Bronchial epithelial cell (primary cell): ENCODE data around the gene IRS2. TPM values are rescaled to one million over a fixed set of nuclear protein-coding genes. Genes with fewer than 3 reads are reported as not detected.

Source experiments
- DNase-seq: peaks from one replicate; pipeline ENCODE4 v3.0.0-alpha.2; 2010; ENCODE audit warnings: low read depth
- FAIRE-seq: peaks from 2 replicates; lab custom pipeline; 2011; peaks lifted over from hg19 to GRCh38; lab: Jason Lieb, UNC
- H3K27me3 ChIP-seq: 2 replicates; pipeline ENCODE4 v1.5.1; 2011; ENCODE audit warnings: low read length; ENCODE audit not compliant: control insufficient read depth, insufficient read depth
- H3K36me3 ChIP-seq: 2 replicates; pipeline ENCODE4 v1.5.1; 2011; ENCODE audit warnings: low read length; ENCODE audit not compliant: control insufficient read depth, insufficient read depth
- H3K4me3 ChIP-seq: 2 replicates; pipeline ENCODE4 v1.5.1; 2011; ENCODE audit warnings: mild to moderate bottlenecking, low read depth, low read length, control low read depth
- total RNA-seq: library from RNA; depleted of rRNA; stranded (reverse); fragments of >200 nt; gene quantifications from 2 replicates; pipeline ENCODE4 v1.2.1, GENCODE V29; 2014
- TF ChIP-seq, protein P1 (sequence below): IDR thresholded peaks from 2 replicates; pipeline ENCODE4 v1.5.1; 2011; ENCODE audit warnings: mild to moderate bottlenecking, moderate library complexity, low read length, control low read depth, inconsistent platforms; ENCODE audit not compliant: insufficient read depth, severe bottlenecking

IRS2 gene
- total RNA-seq, 1 donor from 2014 or later: 6.8 TPM

DNA sequence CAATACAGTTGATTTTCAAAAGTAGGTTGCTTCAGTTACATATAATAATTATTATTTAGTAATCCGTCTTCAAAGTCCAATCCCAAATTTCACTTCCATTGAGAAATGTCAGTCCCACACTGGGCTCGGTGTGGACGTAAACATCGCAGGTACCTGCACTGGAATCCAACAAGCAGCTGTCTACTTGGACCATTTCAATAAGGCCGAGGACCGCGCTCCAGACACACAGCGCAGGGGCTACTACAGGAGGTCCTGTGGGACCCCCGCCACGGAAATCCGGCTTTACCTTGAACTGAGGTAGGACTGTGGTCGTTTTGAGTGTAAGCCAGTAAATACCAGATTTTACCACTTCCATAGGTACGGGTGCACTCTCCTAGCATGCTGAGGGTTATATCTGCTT, 30.8 kb downstream of the IRS2 start:
- DNase-seq (no peak), FAIRE-seq (no peak)
- TF ChIP-seq, protein P1, sequence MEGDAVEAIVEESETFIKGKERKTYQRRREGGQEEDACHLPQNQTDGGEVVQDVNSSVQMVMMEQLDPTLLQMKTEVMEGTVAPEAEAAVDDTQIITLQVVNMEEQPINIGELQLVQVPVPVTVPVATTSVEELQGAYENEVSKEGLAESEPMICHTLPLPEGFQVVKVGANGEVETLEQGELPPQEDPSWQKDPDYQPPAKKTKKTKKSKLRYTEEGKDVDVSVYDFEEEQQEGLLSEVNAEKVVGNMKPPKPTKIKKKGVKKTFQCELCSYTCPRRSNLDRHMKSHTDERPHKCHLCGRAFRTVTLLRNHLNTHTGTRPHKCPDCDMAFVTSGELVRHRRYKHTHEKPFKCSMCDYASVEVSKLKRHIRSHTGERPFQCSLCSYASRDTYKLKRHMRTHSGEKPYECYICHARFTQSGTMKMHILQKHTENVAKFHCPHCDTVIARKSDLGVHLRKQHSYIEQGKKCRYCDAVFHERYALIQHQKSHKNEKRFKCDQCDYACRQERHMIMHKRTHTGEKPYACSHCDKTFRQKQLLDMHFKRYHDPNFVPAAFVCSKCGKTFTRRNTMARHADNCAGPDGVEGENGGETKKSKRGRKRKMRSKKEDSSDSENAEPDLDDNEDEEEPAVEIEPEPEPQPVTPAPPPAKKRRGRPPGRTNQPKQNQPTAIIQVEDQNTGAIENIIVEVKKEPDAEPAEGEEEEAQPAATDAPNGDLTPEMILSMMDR: no peak
- Histone ChIP-seq H3K4me3 (no peak overlapping the region), H3K36me3 (peaks cover 7% of the 10 kb centered on the region), H3K27me3 (no peaks in the 10 kb centered on the region)

DNA sequence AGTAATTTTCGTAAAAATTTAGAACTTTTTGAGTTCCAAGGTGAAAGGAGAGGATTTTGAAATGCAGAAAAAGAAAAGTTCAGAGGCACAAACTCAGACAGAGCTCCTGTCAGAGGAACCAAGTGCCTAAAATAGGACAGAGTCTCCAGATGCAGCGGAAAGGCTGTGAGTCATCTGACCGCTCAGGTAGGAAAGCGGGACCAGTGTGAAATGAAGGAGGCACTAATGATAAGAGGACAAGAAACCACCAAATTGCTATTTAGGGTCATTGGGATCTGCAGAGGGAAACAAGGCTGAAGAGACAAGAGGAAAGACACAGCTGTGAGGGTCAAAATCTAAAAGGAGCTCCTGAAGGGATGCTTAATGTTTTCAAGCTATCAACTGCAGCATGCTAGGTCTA, 34.9 kb downstream of the IRS2 start:
- H3K4me3 ChIP-seq: no peak overlapping the region
- H3K27me3 ChIP-seq: no peaks in the 10 kb centered on the region
- FAIRE-seq (no peak), DNase-seq (no peak)
- TF ChIP-seq, protein P1: no peak
- peaks cover 4% of the 10 kb centered on the region for H3K36me3 ChIP-seq

DNA sequence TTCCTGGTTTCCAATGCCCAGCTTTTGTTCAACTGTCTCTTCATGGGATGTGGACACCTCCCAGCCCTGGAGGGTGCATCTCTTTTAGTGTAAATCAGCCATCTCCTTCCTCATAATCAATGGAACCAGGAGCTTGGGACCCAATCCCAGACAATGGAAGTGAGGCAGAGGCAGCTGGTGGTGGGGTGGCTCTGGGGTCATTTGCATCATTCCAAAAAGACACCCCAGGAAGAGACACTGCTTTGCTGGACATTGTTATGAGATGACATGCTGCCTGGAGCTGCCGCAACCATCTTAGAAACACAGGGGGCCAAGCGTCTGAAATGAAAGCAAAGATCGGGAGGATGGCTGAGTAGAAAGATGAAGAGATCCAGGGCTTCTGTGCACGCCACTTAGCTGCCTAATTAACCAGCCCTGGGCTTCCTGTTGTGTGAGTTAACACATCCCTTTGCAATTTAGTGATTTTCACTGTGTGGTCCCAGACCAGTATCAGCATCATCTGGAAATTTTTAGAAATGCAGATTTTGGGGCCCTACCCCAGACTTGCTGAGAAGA, 36.1 kb downstream of the IRS2 start:
- FAIRE-seq: no peak
- H3K4me3 ChIP-seq: no peak overlapping the region

DNA sequence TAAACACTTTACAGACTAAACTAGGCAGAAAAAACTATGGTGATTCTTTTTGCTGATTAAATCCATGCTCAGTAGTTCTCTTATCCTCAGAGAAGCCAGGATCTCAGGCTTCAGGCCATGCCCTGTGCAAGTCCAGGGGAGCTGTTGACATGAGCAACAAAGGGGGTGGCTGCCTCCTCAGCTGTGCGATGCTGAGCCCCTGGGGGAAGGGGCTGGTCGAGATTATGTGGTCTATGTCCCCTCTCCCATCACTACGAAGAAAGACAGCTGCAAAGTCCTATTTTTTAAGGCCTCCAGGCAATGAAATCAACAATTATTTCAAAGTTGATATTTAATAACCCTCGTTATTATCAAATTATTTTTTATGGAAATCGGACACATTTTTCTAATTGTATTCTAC, 37.0 kb downstream of the IRS2 start:
- Histone ChIP-seq H3K36me3 (no peaks in the 10 kb centered on the region), H3K4me3 (no peak overlapping the region), H3K27me3 (no peaks in the 10 kb centered on the region)
- TF ChIP-seq, protein P1: no peak
- FAIRE-seq (no peak), DNase-seq (no peak)

More for the DNA sequence above, 36.1 kb downstream of the IRS2 start:
- DNase-seq: no peak
- H3K27me3 ChIP-seq: no peaks in the 10 kb centered on the region
- peaks cover 1% of the 10 kb centered on the region for H3K36me3 ChIP-seq
- TF ChIP-seq, protein P1: no peak

DNA sequence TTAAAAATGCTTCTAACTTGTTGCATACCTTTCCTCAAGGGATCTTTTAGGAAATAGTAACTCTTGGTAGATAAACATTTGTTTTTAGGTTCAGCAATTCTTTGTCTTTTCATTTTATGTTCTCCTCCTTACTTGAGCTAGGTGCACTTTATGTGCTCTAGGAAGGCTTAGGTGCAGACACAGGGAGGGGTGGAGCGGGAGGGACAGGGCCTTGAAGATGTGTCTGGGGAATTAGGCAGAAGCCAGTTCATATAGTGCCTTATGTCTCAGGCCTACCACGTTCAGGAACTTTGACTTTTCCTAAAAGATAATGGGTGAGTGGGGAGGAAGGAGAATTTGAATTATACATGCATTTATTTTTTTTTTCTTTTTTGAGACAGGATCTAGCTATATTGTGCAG, 37.7 kb downstream of the IRS2 start:
- DNase-seq (no peak), FAIRE-seq (no peak)
- H3K36me3 ChIP-seq: no peaks in the 10 kb centered on the region
- TF ChIP-seq, protein P1: no peak
- no peaks in the 10 kb centered on the region for H3K27me3 ChIP-seq
- H3K4me3 ChIP-seq: no peak overlapping the region

DNA sequence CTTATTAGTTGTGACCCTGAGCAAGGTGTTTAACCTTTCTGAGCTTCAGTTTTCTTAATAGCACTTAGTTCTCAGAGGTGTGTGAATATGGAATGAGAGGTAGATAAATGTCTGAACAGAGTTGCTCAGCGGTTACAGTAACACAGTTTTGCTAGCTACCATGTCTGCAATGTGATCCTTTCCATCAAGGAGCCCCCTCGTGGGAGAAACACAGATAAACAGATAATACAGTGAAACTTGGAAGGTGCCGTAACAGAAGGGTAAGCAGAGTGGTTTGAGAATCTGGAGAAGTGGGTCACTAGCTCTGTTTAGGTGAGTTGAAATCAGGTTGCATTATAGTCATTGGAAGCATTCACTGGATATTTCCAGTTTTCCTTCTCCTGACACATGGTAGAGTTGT, 38.9 kb downstream of the IRS2 start:
- Histone ChIP-seq H3K4me3 (no peak overlapping the region), H3K36me3 (no peaks in the 10 kb centered on the region), H3K27me3 (no peaks in the 10 kb centered on the region)
- FAIRE-seq (no peak), DNase-seq (peak; percentile 9)
- TF ChIP-seq, protein P1: no peak
